Measurements from ENCODE around the gene SBK2.
A peak's percentile ranks its signal among the peaks of the same experiment; 100 is the strongest.

The SBK2 gene

GRCh38 chr19:55484593-55485438, 52.1 kb downstream of the SBK2 start, which contains the start of gene NAT14:
Gene NAT14, plus strand, starts transcription at chr19:55485188. Its CDS starts 521 bp downstream, at chr19:55485709.
- peak; percentile 65 for DNase-seq

DNA sequence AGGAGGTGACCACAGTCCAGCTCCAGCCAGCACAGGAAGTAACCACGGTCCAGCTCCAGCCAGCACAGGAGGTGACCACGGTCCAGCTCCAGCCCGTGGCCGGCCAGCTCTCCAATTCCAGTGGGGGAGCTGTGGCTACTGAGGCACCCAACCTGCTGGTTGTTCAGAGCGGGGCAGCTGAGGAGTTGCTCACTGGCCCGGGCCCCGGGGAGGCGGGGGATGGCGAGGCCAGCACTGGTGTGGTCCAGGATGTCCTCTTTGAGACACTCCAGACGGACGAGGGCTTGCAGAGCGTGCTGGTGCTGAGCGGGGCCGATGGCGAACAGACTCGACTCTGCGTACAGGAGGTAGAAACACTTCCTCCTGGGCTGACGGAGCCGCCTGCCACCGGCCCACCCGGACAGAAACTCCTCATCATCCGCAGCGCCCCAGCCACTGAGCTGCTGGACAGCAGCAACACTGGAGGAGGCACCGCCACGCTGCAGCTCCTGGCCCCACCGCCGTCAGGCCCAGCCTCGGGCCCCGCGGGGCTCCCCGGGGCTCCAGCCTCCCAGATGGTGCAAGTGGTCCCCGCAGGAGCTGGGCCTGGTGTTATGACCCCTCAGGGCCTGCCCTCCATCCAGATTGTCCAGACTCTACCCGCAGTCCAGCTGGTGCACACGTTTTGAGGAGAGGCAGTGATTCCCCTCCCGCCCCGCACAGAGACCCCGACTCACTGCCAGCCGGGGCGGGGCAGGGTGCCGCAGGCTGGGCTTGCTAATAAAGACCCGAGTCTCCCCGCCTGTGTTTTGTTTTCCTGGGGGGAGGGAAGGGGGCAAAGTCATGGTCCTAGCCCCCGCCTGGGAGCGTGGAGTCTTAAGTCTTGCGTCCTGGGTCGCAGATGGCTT, 53.0 kb downstream of the SBK2 start:
- DNase-seq = no peak

DNA sequence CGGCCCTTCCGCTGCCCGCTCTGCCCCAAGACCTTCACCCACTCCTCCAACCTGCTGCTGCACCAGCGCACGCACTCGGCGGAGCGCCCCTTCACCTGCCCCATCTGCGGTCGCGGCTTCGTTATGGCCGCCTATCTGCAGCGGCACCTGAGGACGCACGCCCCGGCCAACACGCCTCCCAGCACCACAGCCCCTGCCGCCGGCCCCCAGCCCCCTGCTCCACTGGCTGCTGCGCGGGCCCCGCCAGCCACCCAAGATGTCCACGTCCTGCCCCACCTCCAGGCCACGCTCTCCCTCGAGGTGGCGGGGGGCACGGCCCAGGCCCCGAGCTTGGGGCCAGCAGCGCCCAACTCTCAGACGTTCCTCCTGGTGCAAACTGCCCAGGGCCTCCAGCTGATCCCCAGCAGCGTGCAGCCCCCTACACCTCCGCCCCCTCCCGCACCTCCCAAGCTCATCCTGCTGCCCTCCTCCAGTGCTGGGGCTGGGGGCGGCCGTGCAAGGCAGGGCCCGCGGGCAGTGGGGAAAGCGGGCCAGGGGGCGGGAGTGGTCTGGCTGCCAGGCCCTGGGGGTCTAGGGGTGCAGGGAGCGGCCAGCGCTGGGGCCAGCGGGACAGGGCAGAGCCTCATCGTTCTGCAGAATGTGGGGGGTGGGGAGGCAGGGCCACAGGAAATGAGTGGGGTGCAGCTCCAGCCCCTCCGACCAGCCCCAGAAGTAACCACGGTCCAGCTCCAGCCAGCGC, 53.8 kb downstream of the SBK2 start:
- no peak for DNase-seq

DNA sequence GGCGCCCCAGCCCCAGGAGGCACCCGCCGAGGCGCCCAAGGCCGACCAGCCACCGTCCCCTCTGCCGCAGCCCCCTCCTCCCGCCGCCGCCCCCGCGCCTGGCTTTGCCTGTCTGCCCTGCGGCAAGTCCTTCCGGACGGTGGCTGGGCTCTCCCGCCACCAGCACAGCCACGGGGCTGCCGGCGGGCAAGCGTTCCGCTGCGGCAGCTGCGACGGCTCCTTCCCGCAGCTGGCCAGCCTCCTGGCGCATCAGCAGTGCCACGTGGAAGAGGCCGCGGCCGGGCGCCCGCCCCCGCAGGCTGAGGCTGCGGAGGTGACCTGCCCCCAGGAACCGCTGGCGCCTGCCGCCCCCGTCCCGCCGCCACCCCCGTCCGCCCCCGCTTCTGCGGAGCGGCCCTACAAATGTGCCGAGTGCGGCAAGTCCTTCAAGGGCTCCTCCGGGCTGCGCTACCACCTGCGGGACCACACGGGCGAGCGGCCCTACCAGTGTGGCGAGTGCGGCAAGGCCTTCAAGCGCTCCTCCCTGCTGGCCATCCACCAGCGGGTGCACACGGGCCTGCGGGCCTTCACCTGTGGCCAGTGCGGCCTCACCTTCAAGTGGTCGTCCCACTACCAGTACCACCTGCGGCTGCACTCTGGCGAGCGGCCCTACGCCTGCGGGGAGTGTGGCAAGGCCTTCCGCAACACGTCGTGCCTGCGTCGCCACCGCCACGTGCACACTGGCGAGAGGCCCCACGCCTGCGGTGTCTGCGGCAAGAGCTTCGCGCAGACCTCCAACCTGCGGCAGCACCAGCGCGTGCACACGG, 54.6 kb downstream of the SBK2 start:
- DNase-seq = no peak

GRCh38 chr19:55481794-55482155, 55.2 kb downstream of the SBK2 start:
- DNase-seq = no peak

GRCh38 chr19:55481148-55481793, 55.7 kb downstream of the SBK2 start:
- DNase-seq = no peak

DNA sequence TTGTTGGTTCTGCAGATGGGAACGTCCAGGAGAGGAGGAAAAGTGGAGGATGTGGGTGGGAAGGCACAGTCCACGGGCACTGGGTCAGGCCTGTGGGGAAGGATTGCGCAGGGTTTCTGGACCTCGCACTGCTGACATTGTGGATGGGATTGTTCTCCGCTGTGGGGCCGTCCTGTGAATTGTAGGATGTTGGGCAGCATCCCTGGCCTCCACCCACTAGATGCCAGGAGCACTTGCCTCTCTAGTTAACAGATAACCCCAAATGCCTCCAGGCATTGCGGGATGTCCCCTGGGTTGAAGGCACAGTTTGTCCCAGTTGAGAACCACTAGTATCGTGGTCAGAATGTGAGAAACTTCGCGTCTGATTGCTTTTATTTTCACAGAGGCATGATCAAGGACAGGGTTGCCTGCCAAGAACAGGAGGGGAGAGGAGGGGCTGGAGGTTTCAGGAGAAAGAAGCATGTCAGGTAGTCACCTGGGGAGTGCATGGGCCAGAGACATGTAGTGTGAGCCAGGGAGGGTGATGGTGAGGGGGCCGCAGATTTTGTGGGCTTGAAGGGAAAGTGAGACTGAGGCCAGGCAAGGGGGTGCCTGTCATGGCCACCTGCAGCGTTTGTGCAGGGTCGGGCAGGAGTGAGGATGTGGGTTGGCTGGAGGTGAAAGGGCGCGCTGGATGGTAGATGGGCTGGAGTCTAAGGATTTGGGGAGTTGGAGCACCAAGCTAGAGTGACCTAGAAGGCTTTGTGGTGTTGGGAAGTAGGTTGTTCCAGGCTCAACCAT, 57.3 kb downstream of the SBK2 start:
- DNase-seq = no peak

GRCh38 chr19:55479045-55479444, 57.9 kb downstream of the SBK2 start:
- DNase-seq = no peak

Data from activated naive CD4-positive, alpha-beta T cell treated with anti-CD3 and anti-CD28 coated beads, Interleukin-2, amount 50 U/mL, for 16 hours (primary cell).